KMS-11 (cell line): ENCODE measurements around the gene MOCS1.

Experiments used
- H2AFZ ChIP-seq: fragments of 200-600 bp; sonication (generic); 2 replicates; pipeline ENCODE4 v1.6.1; 2016; ENCODE audit warnings: antibody characterized with exemption, mixed run types, low read depth
- H3K27ac ChIP-seq: fragments of 200-600 bp; sonication (generic); 2 replicates; pipeline ENCODE4 v1.6.1; 2016; ENCODE audit warnings: mild to moderate bottlenecking, mixed run types
- H3K27me3 ChIP-seq: fragments of 200-600 bp; sonication (generic); 2 replicates; pipeline ENCODE4 v1.6.1; 2017; ENCODE audit warnings: mild to moderate bottlenecking, low read depth, mixed run types, moderate library complexity; ENCODE audit not compliant: insufficient read depth
- H3K36me3 ChIP-seq: fragments of 200-600 bp; sonication (generic); 2 replicates; pipeline ENCODE4 v1.6.1; 2017; ENCODE audit warnings: mild to moderate bottlenecking, mixed run types; ENCODE audit not compliant: insufficient read depth
- H3K4me1 ChIP-seq: fragments of 200-600 bp; sonication (generic); 2 replicates; pipeline ENCODE4 v1.6.1; 2016; ENCODE audit warnings: mild to moderate bottlenecking, low read depth, mixed run types; ENCODE audit not compliant: poor library complexity, severe bottlenecking
- H3K4me2 ChIP-seq: fragments of 200-600 bp; sonication (generic); 2 replicates; pipeline ENCODE4 v1.7.0; 2016; ENCODE audit warnings: mild to moderate bottlenecking, mixed run types
- H3K4me3 ChIP-seq: fragments of 200-600 bp; sonication (generic); IDR thresholded peaks from 2 replicates; pipeline ENCODE4 v1.6.1; 2017; ENCODE audit warnings: low read depth, low read length, mixed read lengths; ENCODE audit not compliant: insufficient read depth
- H3K79me2 ChIP-seq: fragments of 200-600 bp; sonication (generic); 2 replicates; pipeline ENCODE4 v1.6.1; 2016; ENCODE audit warnings: low read depth, mixed run types; ENCODE audit not compliant: insufficient read depth
- H3K9ac ChIP-seq: fragments of 200-600 bp; sonication (generic); 2 replicates; pipeline ENCODE4 v1.6.1; 2016; ENCODE audit warnings: mild to moderate bottlenecking, mixed run types
- H4K20me1 ChIP-seq: fragments of 200-600 bp; sonication (generic); 2 replicates; pipeline ENCODE4 v1.6.1; 2016; ENCODE audit warnings: mild to moderate bottlenecking, mixed run types; ENCODE audit not compliant: insufficient read depth
- TF ChIP-seq, protein P1 (sequence below): fragments of 200-600 bp; sonication (generic); conservative IDR thresholded peaks from 2 replicates; pipeline ENCODE4 v1.6.1; 2017; ENCODE audit warnings: low read depth, mild to moderate bottlenecking, antibody characterized with exemption, low read length, moderate library complexity, mixed read lengths

The MOCS1 gene

DNA sequence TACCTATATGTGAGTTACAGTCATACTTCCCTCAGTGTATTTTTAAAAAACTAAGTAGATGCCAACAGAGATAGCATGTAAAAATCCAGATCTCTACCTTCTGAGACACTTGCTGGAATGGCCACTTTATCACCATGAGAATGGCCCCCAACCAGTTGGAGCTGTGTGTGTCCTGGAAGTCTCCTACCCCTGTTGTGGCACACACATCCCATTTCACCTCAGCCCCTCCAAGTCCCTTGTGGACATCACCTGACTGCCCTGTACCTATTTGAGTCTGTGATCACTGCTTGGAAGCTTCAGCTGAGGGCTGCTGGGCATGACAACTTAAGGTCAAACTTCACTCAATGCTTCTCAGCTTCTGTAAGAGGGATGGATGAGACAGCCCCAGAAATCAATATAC, 24.1 kb downstream of the MOCS1 start:
- Histone ChIP-seq H3K27me3 (no peaks in the 10 kb centered on the region), H2AFZ (no peak overlapping the region), H4K20me1 (no peaks in the 10 kb centered on the region), H3K79me2 (no peaks in the 10 kb centered on the region), H3K36me3 (no peaks in the 10 kb centered on the region), H3K4me1 (no peaks in the 10 kb centered on the region), H3K4me2 (no peak overlapping the region), H3K4me3 (no peak overlapping the region), H3K27ac (no peak overlapping the region), H3K9ac (no peak overlapping the region)
- TF ChIP-seq, protein P1, sequence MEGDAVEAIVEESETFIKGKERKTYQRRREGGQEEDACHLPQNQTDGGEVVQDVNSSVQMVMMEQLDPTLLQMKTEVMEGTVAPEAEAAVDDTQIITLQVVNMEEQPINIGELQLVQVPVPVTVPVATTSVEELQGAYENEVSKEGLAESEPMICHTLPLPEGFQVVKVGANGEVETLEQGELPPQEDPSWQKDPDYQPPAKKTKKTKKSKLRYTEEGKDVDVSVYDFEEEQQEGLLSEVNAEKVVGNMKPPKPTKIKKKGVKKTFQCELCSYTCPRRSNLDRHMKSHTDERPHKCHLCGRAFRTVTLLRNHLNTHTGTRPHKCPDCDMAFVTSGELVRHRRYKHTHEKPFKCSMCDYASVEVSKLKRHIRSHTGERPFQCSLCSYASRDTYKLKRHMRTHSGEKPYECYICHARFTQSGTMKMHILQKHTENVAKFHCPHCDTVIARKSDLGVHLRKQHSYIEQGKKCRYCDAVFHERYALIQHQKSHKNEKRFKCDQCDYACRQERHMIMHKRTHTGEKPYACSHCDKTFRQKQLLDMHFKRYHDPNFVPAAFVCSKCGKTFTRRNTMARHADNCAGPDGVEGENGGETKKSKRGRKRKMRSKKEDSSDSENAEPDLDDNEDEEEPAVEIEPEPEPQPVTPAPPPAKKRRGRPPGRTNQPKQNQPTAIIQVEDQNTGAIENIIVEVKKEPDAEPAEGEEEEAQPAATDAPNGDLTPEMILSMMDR, result no peak

DNA sequence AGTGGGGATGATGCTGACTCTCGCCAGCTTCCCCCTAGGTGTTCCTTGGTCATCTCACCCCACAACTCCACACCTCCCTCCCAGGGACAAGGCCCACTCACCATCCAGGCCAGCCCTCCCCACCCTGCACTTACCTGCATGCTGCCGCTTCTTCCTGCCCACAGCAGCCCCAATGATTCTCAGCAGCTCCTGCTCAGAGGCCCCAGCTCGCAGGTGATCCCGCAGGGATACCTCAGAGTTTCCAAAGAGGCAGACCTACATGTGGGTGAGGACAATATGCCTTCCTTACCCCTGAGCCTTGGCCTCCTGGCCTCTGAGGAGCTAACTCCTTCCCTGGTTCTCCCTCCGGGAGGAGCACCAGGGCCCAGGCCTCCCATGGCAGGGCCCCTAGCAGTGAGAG, 24.6 kb downstream of the MOCS1 start:
- Histone ChIP-seq H3K4me1 (no peaks in the 10 kb centered on the region), H3K9ac (no peak overlapping the region), H3K79me2 (no peaks in the 10 kb centered on the region), H3K27ac (no peak overlapping the region), H2AFZ (no peak overlapping the region), H3K4me2 (no peak overlapping the region), H3K4me3 (no peak overlapping the region), H3K36me3 (no peaks in the 10 kb centered on the region), H4K20me1 (no peaks in the 10 kb centered on the region), H3K27me3 (no peaks in the 10 kb centered on the region)
- TF ChIP-seq, protein P1, result no peak

DNA sequence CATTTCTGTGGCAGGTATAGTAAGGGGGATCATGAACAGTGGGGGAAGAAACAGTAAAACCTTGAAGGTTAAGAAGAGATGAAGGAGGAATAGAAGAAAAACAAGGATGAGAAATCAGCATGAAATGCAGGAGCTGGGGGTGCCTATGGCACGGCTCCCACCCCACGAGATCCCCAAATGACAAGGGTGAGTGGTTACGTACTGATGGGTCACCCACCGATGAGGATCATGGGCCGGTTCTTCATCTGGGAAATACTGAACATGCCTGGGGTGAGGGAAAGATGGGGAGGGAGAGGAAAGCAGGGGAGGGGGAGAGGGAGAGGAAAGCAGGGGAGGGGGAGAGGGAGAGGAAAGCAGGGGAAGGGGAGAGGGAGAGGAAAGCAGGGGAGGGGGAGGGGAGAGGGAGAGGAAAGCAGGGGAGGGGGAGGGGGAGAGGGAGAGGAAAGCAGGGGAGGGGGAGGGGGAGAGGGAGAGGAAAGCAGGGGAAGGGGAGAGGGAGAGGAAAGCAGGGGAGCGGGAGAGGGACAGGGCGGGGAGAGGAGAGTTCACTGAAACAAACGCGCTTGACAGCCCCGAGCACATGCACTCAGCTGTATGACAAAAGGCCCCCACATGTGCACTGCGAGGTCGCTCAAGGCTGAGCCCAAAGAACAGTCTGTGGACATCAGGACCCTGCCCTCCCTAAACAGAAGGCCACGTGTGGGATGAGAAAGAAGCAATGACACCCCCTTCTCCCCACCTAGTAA, 25.3 kb downstream of the MOCS1 start:
- no peaks in the 10 kb centered on the region for H4K20me1 ChIP-seq
- TF ChIP-seq, protein P1, result no peak
- H3K4me2 ChIP-seq, result no peak overlapping the region
- no peak overlapping the region for H3K27ac ChIP-seq
- H3K27me3 ChIP-seq, result no peaks in the 10 kb centered on the region
- H3K4me3 ChIP-seq, result no peak overlapping the region
- no peaks in the 10 kb centered on the region for H3K36me3 ChIP-seq
- no peaks in the 10 kb centered on the region for H3K4me1 ChIP-seq
- no peaks in the 10 kb centered on the region for H3K79me2 ChIP-seq
- no peak overlapping the region for H2AFZ ChIP-seq
- no peak overlapping the region for H3K9ac ChIP-seq

DNA sequence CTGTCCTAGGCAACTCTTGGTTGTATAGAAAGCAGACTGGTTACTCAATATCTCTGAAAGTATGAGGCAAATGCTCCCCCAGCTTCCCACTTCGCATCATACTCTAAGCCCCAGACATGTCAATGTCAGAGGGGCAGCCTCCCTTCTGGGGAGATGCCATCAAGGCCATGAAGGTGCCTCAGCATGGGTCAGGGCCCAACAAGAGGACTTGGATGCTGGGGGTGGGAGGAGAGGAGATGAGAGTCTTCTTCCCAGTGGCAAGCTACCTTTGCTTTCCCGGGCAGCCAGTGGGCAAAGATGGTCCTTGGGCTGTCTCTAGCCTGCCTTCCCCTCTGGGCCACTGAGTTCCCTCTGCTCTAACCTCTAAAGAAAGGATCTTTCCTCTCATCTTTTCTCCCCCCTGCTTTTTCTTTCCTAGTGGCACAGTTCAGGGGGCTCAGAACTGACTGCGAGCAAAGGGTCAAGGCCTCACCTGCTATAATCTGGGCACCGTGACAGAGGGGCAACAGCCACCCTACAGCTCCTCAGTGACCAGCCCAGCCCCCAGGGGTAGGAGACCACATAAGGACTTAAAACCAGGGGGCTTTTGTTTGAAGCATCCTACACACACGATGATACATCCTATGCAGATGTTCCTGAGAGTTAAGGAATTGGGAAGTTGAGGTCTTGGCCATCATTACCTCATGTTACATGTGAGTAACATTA, 26.2 kb downstream of the MOCS1 start:
- no peaks in the 10 kb centered on the region for H3K79me2 ChIP-seq
- H3K9ac ChIP-seq, result no peak overlapping the region
- no peak overlapping the region for H3K4me2 ChIP-seq
- H3K36me3 ChIP-seq, result no peaks in the 10 kb centered on the region
- no peaks in the 10 kb centered on the region for H3K27me3 ChIP-seq
- H3K4me3 ChIP-seq, result no peak overlapping the region
- H3K4me1 ChIP-seq, result no peaks in the 10 kb centered on the region
- H4K20me1 ChIP-seq, result no peaks in the 10 kb centered on the region
- H2AFZ ChIP-seq, result no peak overlapping the region
- TF ChIP-seq, protein P1, result no peak
- H3K27ac ChIP-seq, result no peak overlapping the region
